RWPE2 (cell line): ENCODE results near the gene GRK3.

Experiments
- ATAC-seq: fragments of 200-7000 bp; cut with Tn5 transposase; 3 replicates; pipeline ENCODE4 v1.9.1; 2021; ENCODE audit warnings: low read depth
- DNase-seq: peaks from one replicate; pipeline ENCODE4 v3.0.0-alpha.2; 2020; ENCODE audit warnings: low spot score
- H3K27ac ChIP-seq: fragments of 450-650 bp; 2 replicates; pipeline ENCODE4 v1.5.1; 2017; ENCODE audit warnings: mild to moderate bottlenecking; ENCODE audit not compliant: poor library complexity, severe bottlenecking
- H3K27me3 ChIP-seq: fragments of 250-450 bp; sonication (Bioruptor Pico); 2 replicates; pipeline ENCODE4 v1.5.1; 2021; ENCODE audit warnings: mild to moderate bottlenecking, moderate library complexity; ENCODE audit not compliant: insufficient read depth, poor library complexity, severe bottlenecking
- H3K36me3 ChIP-seq: fragments of 250-450 bp; sonication (Bioruptor Pico); 2 replicates; pipeline ENCODE4 v1.5.1; 2020; ENCODE audit warnings: low read depth, mild to moderate bottlenecking, moderate library complexity
- H3K4me1 ChIP-seq: fragments of 250-450 bp; sonication (Bioruptor Pico); 2 replicates; pipeline ENCODE4 v1.5.1; 2021; ENCODE audit warnings: mild to moderate bottlenecking, moderate library complexity; ENCODE audit not compliant: insufficient read depth, poor library complexity, severe bottlenecking
- H3K4me3 ChIP-seq: fragments of 250-450 bp; sonication (Bioruptor Pico); 2 replicates; pipeline ENCODE4 v1.5.1; 2021; ENCODE audit warnings: mild to moderate bottlenecking, moderate library complexity; ENCODE audit not compliant: severe bottlenecking
- H3K9me3 ChIP-seq: fragments of 250-450 bp; sonication (Bioruptor Pico); 2 replicates; pipeline ENCODE4 v1.5.1; 2021; ENCODE audit warnings: mild to moderate bottlenecking, moderate library complexity; ENCODE audit not compliant: severe bottlenecking
- TF ChIP-seq, protein P1 (sequence below): fragments of 450-650 bp; IDR thresholded peaks from one replicate; pipeline ENCODE4 v1.5.1; 2017; ENCODE audit warnings: mild to moderate bottlenecking, moderate library complexity; ENCODE audit not compliant: poor library complexity, severe bottlenecking

The GRK3 gene

DNA sequence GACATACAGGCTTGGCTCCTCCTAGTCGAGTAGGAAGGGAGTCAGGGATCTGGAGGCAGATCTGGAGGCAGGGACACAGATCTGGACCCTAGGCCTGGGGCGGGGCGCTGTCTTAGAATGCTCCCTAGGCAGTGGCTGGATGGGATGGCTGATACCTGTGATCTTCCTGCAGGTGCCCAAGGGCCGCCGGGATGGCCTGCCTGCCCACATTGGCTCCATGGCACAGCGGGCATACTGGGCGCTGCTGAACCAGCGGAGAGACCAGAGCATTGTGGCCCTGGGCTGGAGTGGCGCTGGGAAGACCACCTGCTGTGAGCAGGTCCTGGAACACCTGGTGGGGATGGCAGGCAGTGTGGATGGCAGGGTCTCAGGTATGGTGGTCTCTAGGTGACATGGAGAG lies 212.9 kb downstream of the GRK3 start:
- Histone ChIP-seq H3K36me3 (no peaks in the 10 kb centered on the region), H3K27me3 (no peaks in the 10 kb centered on the region), H3K9me3 (no peaks in the 10 kb centered on the region), H3K27ac (no peak overlapping the region), H3K4me1 (no peaks in the 10 kb centered on the region), H3K4me3 (no peak overlapping the region)
- DNase-seq (no peak), ATAC-seq (no peak)
- TF ChIP-seq, protein P1, sequence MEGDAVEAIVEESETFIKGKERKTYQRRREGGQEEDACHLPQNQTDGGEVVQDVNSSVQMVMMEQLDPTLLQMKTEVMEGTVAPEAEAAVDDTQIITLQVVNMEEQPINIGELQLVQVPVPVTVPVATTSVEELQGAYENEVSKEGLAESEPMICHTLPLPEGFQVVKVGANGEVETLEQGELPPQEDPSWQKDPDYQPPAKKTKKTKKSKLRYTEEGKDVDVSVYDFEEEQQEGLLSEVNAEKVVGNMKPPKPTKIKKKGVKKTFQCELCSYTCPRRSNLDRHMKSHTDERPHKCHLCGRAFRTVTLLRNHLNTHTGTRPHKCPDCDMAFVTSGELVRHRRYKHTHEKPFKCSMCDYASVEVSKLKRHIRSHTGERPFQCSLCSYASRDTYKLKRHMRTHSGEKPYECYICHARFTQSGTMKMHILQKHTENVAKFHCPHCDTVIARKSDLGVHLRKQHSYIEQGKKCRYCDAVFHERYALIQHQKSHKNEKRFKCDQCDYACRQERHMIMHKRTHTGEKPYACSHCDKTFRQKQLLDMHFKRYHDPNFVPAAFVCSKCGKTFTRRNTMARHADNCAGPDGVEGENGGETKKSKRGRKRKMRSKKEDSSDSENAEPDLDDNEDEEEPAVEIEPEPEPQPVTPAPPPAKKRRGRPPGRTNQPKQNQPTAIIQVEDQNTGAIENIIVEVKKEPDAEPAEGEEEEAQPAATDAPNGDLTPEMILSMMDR = no peak

DNA sequence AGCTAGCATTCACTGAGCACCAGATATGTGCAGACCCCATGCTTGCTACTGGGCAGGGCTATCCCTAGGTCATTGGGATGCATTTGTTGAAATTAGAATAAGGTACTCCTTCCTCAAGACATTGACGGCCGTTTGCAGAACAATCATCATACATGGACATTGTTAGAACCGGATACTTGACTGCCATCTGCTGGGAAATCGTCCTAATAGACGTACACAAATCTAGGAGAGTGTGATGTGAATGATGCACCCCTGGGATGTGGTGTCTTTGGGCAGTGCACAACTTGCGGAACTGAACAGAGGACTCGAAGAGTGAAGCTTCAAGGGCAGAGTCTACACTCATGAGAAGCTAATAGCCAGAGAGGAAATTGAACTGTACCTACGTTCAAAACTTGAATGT lies 213.4 kb downstream of the GRK3 start:
- Histone ChIP-seq H3K27me3 (no peaks in the 10 kb centered on the region), H3K4me1 (no peaks in the 10 kb centered on the region), H3K4me3 (no peak overlapping the region), H3K9me3 (no peaks in the 10 kb centered on the region), H3K36me3 (no peaks in the 10 kb centered on the region), H3K27ac (no peak overlapping the region)
- TF ChIP-seq, protein P1 = peak; percentile 41
- DNase-seq (no peak), ATAC-seq (peak; percentile 53; the same call in 2 of the 3 replicates)
